ENCODE results near the gene SLC39A7. TPM values are rescaled to one million over a fixed set of nuclear protein-coding genes. Genes with fewer than 3 reads are reported as not detected.

SLC39A7 gene
- total and polyA plus RNA-seq, 2 of the 13 experiments (the other 11 are each of a cell fraction or from before 2014, with no cell fraction given) = 142 to 229 TPM

- intact Hi-C loops (cut with micrococcal nuclease; ENCODE audit: unreplicated experiment) (no loop called here), in situ Hi-C loops (cut with HindIII; ENCODE audit: extremely low pct_ligation_motif_present, low pct_unique_long_range_greater_than_20kb) (no loop called here)
- Histone ChIP-seq H2AFZ (ENCODE audit: low read length) (no peak overlapping the region), H4K20me1 (ENCODE audit: insufficient read depth, low read length) (no peaks in the 10 kb centered on the region), H3K27me3 (ENCODE audit: control insufficient read depth in 1 of 2, insufficient read depth in 2 of 2, low read length in 2 of 2) (peaks cover 9 to 52% of the 10 kb centered on the region in 2 experiments; a peak in 4 of 5 replicates), H3K9ac (ENCODE audit: insufficient read depth, low read depth, low read length) (no peak overlapping the region), H3K27ac (ENCODE audit: extremely low read length, insufficient read depth, low read length) (no peak overlapping the region), H3K4me1 (ENCODE audit: insufficient read depth, low read length) (peaks cover 20% of the 10 kb centered on the region), H3K79me2 (ENCODE audit: insufficient read depth, low read length) (no peaks in the 10 kb centered on the region), H3K36me3 (replicated peaks in 1 of 2; ENCODE audit: control insufficient read depth in 1 of 2, insufficient read depth in 2 of 2, low read length in 2 of 2) (no peaks in the 10 kb centered on the region), H3K4me3 (replicated peaks in 1 of 3; ENCODE audit: insufficient read depth in 1 of 3, low read depth in 2 of 3, low read length in 3 of 3) (no peak overlapping the region), H3K9me3 (ENCODE audit: low read length) (no peaks in the 10 kb centered on the region), H3K4me2 (ENCODE audit: low read depth, low read length) (no peak overlapping the region)
- no TSS peak for BruUV-seq (replicated peaks)
- POLR2A ChIA-PET = no interaction called here
- FAIRE-seq = no peak
- peak; percentile 29 for ATAC-seq
- no peak for TF ChIP-seq ZBTB49 (CRISPR knock-in tag; IDR thresholded peaks at IDR 0.05; ENCODE audit: borderline replicate concordance)
- no peak for TF ChIP-seq TAF15 (IDR thresholded peaks at IDR 0.05; ENCODE audit: low read depth, low read length, poor library complexity, severe bottlenecking)
- no peak for TF ChIP-seq RFXANK (CRISPR knock-in tag; IDR thresholded peaks at IDR 0.05)
- TF ChIP-seq FOXO4 (CRISPR knock-in tag; conservative IDR thresholded peaks at IDR 0.05) = 0 out of 2 replicates have a peak, but pooled peaks have one; percentile 19
- WGBS (ENCODE audit: low lambda C conversion rate) = 42% methylated on average over 8 of the region's 9 CpGs
- no peak for DNase-seq (ENCODE audit: low spot score)
- CTCF ChIA-PET (ENCODE audit: low intra/inter-chr PET ratio, low total read pairs) = no interaction called here
These were observed 14.8 kb downstream of the SLC39A7 start for GRCh38 chr6:33215271-33216116.
